Measurements from ENCODE around the gene FABP6. TPM values are rescaled to one million over a fixed set of nuclear protein-coding genes. Genes with fewer than 3 reads are reported as not detected.

FABP6 gene
- total and polyA plus RNA-seq, 2 donors from 2014 or later, result not detected

DNA sequence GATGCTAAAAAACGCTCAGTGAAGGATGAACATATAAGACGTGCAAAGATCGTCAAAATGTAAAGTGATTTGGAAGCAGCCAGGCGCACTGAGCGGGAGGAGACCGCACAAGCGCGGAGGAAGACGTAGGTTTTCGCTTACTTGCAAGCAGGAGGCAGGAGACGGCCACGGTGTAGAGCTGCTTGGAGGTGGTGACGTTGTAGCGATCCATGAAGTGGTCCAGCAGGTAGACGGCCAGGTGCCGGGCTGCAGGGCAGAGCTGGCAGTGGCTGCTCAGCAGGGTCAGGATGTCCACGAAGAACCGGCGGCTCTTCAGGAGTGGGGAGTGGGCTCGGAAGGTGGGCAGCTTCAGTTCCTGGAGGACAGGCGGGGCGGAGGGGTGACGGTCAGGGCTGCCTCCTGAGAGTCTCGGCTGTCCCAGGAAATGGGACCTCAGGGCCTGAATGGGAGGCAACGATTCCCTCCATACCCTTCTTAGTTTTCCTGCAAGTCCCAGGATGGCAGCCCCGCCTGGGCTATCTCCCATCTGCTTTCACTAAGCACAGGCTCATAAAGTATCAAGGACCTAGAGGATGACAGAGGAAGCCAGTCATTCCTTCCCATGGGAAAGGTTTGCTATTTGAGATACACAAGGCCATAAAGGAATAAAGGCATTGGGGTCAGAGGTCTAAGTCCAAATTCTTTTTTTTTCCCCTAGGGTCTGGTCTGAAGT, 51.2 kb downstream of the FABP6 start:
- FAIRE-seq (no peak), DNase-seq (no peak)
- Histone ChIP-seq H3K9me3 (ENCODE audit: control insufficient read depth in 2 of 3, insufficient read depth in 1 of 3, low read length in 3 of 3) (no peaks in the 10 kb centered on the region), H3K36me3 (ENCODE audit: control insufficient read depth in 2 of 3, insufficient read depth in 3 of 3, low read length in 3 of 3) (no peaks in the 10 kb centered on the region), H3K4me3 (ENCODE audit: low read length in 3 of 3) (no peak overlapping the region), H3K9ac (ENCODE audit: low read length in 3 of 3) (no peak overlapping the region), H3K4me1 (ENCODE audit: control insufficient read depth in 2 of 3, insufficient read depth in 2 of 3, low read depth in 1 of 3, low read length in 3 of 3) (peaks cover 0 to 2% (median 2%) of the 10 kb centered on the region in 3 donors), H3K27me3 (ENCODE audit: control insufficient read depth, insufficient read depth, low read length) (no peaks in the 10 kb centered on the region), H3K27ac (ENCODE audit: low read depth in 2 of 2, low read length in 2 of 2) (no peak overlapping the region)
- intact Hi-C loops (cut with DNase I), result no loop called here
- TF ChIP-seq CTCF (IDR thresholded peaks at IDR 0.05; ENCODE audit: borderline replicate concordance, extremely low read depth, insufficient read depth), result no peak

- Histone ChIP-seq H3K27ac (ENCODE audit: low read depth in 2 of 2, low read length in 2 of 2) (no peak overlapping the region), H3K4me3 (ENCODE audit: low read length in 3 of 3) (no peak overlapping the region), H3K4me1 (ENCODE audit: control insufficient read depth in 2 of 3, insufficient read depth in 2 of 3, low read depth in 1 of 3, low read length in 3 of 3) (peaks cover 0 to 6% (median 5%) of the 10 kb centered on the region in 3 donors), H3K9me3 (ENCODE audit: control insufficient read depth in 2 of 3, insufficient read depth in 1 of 3, low read length in 3 of 3) (no peaks in the 10 kb centered on the region), H3K36me3 (ENCODE audit: control insufficient read depth in 2 of 3, insufficient read depth in 3 of 3, low read length in 3 of 3) (no peaks in the 10 kb centered on the region), H3K9ac (ENCODE audit: low read length in 3 of 3) (no peak overlapping the region), H3K27me3 (ENCODE audit: control insufficient read depth, insufficient read depth, low read length) (no peaks in the 10 kb centered on the region)
- no peak for FAIRE-seq
- DNase-seq, result no peak
- no peak for TF ChIP-seq CTCF (IDR thresholded peaks at IDR 0.05; ENCODE audit: borderline replicate concordance, extremely low read depth, insufficient read depth)
- intact Hi-C loops (cut with DNase I), result no loop called here
These were observed 52.0 kb downstream of the FABP6 start for GRCh38 chr5:160281275-160281674.

- no peaks in the 10 kb centered on the region for H3K27me3 ChIP-seq (ENCODE audit: control insufficient read depth, insufficient read depth, low read length)
- no peak overlapping the region for H3K4me3 ChIP-seq (ENCODE audit: low read length in 3 of 3)
- no peak for TF ChIP-seq CTCF (IDR thresholded peaks at IDR 0.05; ENCODE audit: borderline replicate concordance, extremely low read depth, insufficient read depth)
- H3K4me1 ChIP-seq (ENCODE audit: control insufficient read depth in 2 of 3, insufficient read depth in 2 of 3, low read depth in 1 of 3, low read length in 3 of 3), result peaks cover 0 to 19% (median 15%) of the 10 kb centered on the region in 3 donors
- FAIRE-seq (no peak), DNase-seq (no peak)
- intact Hi-C loops (cut with DNase I), result no loop called here
- no peaks in the 10 kb centered on the region for H3K36me3 ChIP-seq (ENCODE audit: control insufficient read depth in 2 of 3, insufficient read depth in 3 of 3, low read length in 3 of 3)
- no peak overlapping the region for H3K9ac ChIP-seq (ENCODE audit: low read length in 3 of 3)
- H3K27ac ChIP-seq (ENCODE audit: low read depth in 2 of 2, low read length in 2 of 2), result no peak overlapping the region
- H3K9me3 ChIP-seq (ENCODE audit: control insufficient read depth in 2 of 3, insufficient read depth in 1 of 3, low read length in 3 of 3), result no peaks in the 10 kb centered on the region
These were observed 55.1 kb downstream of the FABP6 start for GRCh38 chr5:160284291-160284873.
